Nephron (organoid): ENCODE measurements around the gene TNFSF13.

Experiments
- H3K27ac Mint-ChIP-seq, 3 experiments: 2 replicates each; pipeline ENCODE4 v1.8.0; 2020; ENCODE audit warnings: mixed read lengths in 3 of 3, mild to moderate bottlenecking in 2 of 3, moderate library complexity in 1 of 3
- H3K27me3 Mint-ChIP-seq: 2 replicates; pipeline ENCODE4 v1.8.0; 2021; ENCODE audit warnings: low read depth, mild to moderate bottlenecking, moderate library complexity, mixed read lengths
- H3K36me3 Mint-ChIP-seq: 2 replicates; pipeline ENCODE4 v1.8.0; 2020; ENCODE audit warnings: low read depth, mixed read lengths
- H3K4me1 Mint-ChIP-seq: 2 replicates; pipeline ENCODE4 v1.8.0; 2020; ENCODE audit warnings: mixed read lengths
- H3K4me3 Mint-ChIP-seq, 3 experiments: 2 replicates each; pipeline ENCODE4 v1.8.0; 2020; ENCODE audit warnings: mild to moderate bottlenecking in 3 of 3, mixed read lengths in 3 of 3, moderate library complexity in 2 of 3
- H3K9me3 Mint-ChIP-seq: 2 replicates; pipeline ENCODE4 v1.8.0; 2020; ENCODE audit warnings: mixed read lengths
- CTCF ChIP-seq, 3 experiments: fragments of 200-600 bp; sonication (generic); IDR thresholded peaks; one replicate each; pipeline ENCODE4 v1.5.0; 2021; ENCODE audit warnings: antibody characterized with exemption in 3 of 3; ENCODE audit not compliant: unreplicated experiment in 3 of 3

TNFSF13 gene

GRCh38 chr17:7553356-7553755 is 5.2 kb upstream of the TNFSF13 start:
- peaks cover 41% of the 10 kb centered on the region for H3K4me1 Mint-ChIP-seq
- peaks cover 4% of the 10 kb centered on the region for H3K27me3 Mint-ChIP-seq
- TF ChIP-seq CTCF (IDR thresholded peaks at IDR 0.05; ENCODE audit: unreplicated experiment in 3 of 3) = no peak
- peaks cover 4% of the 10 kb centered on the region for H3K36me3 Mint-ChIP-seq
- no peaks in the 10 kb centered on the region for H3K9me3 Mint-ChIP-seq
- H3K4me3 Mint-ChIP-seq = no peak overlapping the region
- peak overlapping the region in 1 of 3 experiments; percentile 17 for H3K27ac Mint-ChIP-seq

- H3K36me3 Mint-ChIP-seq = peaks cover 4% of the 10 kb centered on the region
- no peak for TF ChIP-seq CTCF (IDR thresholded peaks at IDR 0.05; ENCODE audit: unreplicated experiment in 3 of 3)
- peak overlapping the region in 2 of 3 experiments; percentile 33 to 37 for H3K4me3 Mint-ChIP-seq
- peaks cover 48% of the 10 kb centered on the region for H3K4me1 Mint-ChIP-seq
- H3K27me3 Mint-ChIP-seq = peaks cover 3% of the 10 kb centered on the region
- no peaks in the 10 kb centered on the region for H3K9me3 Mint-ChIP-seq
- peak overlapping the region; percentile 75 to 77 (median 76) for H3K27ac Mint-ChIP-seq
Observed at GRCh38 chr17:7555320-7555948, 3.1 kb upstream of the TNFSF13 start.

GRCh38 chr17:7556627-7557026 is 1.9 kb upstream of the TNFSF13 start:
- Mint-ChIP-seq H3K4me1 (peaks cover 49% of the 10 kb centered on the region), H3K9me3 (no peaks in the 10 kb centered on the region), H3K36me3 (peaks cover 4% of the 10 kb centered on the region), H3K27ac (peak overlapping the region; percentile 47 to 91 (median 64)), H3K27me3 (no peaks in the 10 kb centered on the region), H3K4me3 (peak overlapping the region in 2 of 3 experiments; percentile 9 to 49)
- TF ChIP-seq CTCF (IDR thresholded peaks at IDR 0.05; ENCODE audit: unreplicated experiment in 3 of 3) = no peak

GRCh38 chr17:7557147-7557764 is 1.3 kb upstream of the TNFSF13 start:
- Mint-ChIP-seq H3K9me3 (no peaks in the 10 kb centered on the region), H3K27me3 (no peaks in the 10 kb centered on the region), H3K4me3 (peak overlapping the region in 1 of 3 experiments; percentile 17), H3K36me3 (peaks cover 4% of the 10 kb centered on the region), H3K27ac (peak overlapping the region; percentile 96 to 100 (median 100)), H3K4me1 (peaks cover 49% of the 10 kb centered on the region)
- TF ChIP-seq CTCF (IDR thresholded peaks at IDR 0.05; ENCODE audit: unreplicated experiment in 3 of 3) = no peak

GRCh38 chr17:7557775-7558543 is 591 bp upstream of the TNFSF13 start:
- no peak for TF ChIP-seq CTCF (IDR thresholded peaks at IDR 0.05; ENCODE audit: unreplicated experiment in 3 of 3)
- Mint-ChIP-seq H3K36me3 (peaks cover 5% of the 10 kb centered on the region), H3K27ac (peak overlapping the region; percentile 96 to 100 (median 100)), H3K27me3 (no peaks in the 10 kb centered on the region), H3K9me3 (no peaks in the 10 kb centered on the region), H3K4me3 (peak overlapping the region; percentile 79 to 90 (median 88)), H3K4me1 (peaks cover 54% of the 10 kb centered on the region)
